Natural killer cell (primary cell): ENCODE measurements around the gene NTMT1. TPM values are rescaled to one million over a fixed set of nuclear protein-coding genes. Genes with fewer than 3 reads are reported as not detected.
A peak's percentile ranks its signal among the peaks of the same experiment; 100 is the strongest.

Experiments used
- ATAC-seq, 3 donors: fragments of 150-1000 bp in 2 of 3; fragments of 200-7000 bp in 1 of 3; cut with Tn5 transposase; 1 replicate in 1 of 3; 2 replicates in 2 of 3; pipeline ENCODE4 v1.10.0; 2021; ENCODE audit warnings: mild to moderate bottlenecking in 2 of 3, moderate library complexity in 2 of 3
- DNase-seq, 2 donors: peaks; one replicate each; pipeline versions ENCODE4 v3.0.0 to v3.0.0-alpha.2; 2013 to 2021; ENCODE audit warnings: mixed read lengths in 1 of 2
- H3K27ac ChIP-seq: one replicate; pipeline ENCODE4 v1.5.1; 2013; ENCODE audit warnings: mild to moderate bottlenecking, low read length
- H3K27me3 ChIP-seq: one replicate; pipeline ENCODE4 v1.6.1; 2013; ENCODE audit warnings: low read length; ENCODE audit not compliant: control insufficient read depth, insufficient read depth
- H3K36me3 ChIP-seq: one replicate; pipeline ENCODE4 v1.6.1; 2013; ENCODE audit warnings: low read length; ENCODE audit not compliant: control insufficient read depth, insufficient read depth
- H3K4me1 ChIP-seq: one replicate; pipeline ENCODE4 v1.6.1; 2013; ENCODE audit warnings: low read length; ENCODE audit not compliant: control insufficient read depth, insufficient read depth
- H3K4me3 ChIP-seq: one replicate; pipeline ENCODE4 v1.5.1; 2013; ENCODE audit warnings: low read length
- H3K9me3 ChIP-seq: one replicate; pipeline ENCODE4 v1.6.1; 2013; ENCODE audit warnings: low read length; ENCODE audit not compliant: control insufficient read depth, insufficient read depth
- H3K27ac Mint-ChIP-seq, 2 donors: one replicate each; pipeline ENCODE4 v1.8.0; 2022; ENCODE audit warnings: mild to moderate bottlenecking in 2 of 2, mixed read lengths in 2 of 2, moderate library complexity in 1 of 2
- H3K27me3 Mint-ChIP-seq, 2 donors: one replicate each; pipeline ENCODE4 v1.8.0; 2022; ENCODE audit warnings: low read depth in 2 of 2, mixed read lengths in 2 of 2
- H3K36me3 Mint-ChIP-seq: one replicate; pipeline ENCODE4 v1.8.0; 2022; ENCODE audit warnings: mixed read lengths
- H3K4me1 Mint-ChIP-seq, 2 donors: one replicate each; pipeline ENCODE4 v1.8.0; 2022; ENCODE audit warnings: mixed read lengths in 2 of 2
- H3K4me3 Mint-ChIP-seq: one replicate; pipeline ENCODE4 v1.8.0; 2022; ENCODE audit warnings: mild to moderate bottlenecking, moderate library complexity, mixed read lengths
- H3K9me3 Mint-ChIP-seq, 2 donors: one replicate each; pipeline ENCODE4 v1.8.0; 2022; ENCODE audit warnings: mixed read lengths in 2 of 2
- WGBS: methylation state at CpG from one replicate; pipeline ENCODE4 v1.1.7; 2013; ENCODE audit warnings: missing lambda C conversion rate; ENCODE audit not compliant: insufficient coverage; 5-methylcytosine and 5-hydroxymethylcytosine counted together
- intact Hi-C: fragments of 100-400 bp; cut with micrococcal nuclease; formaldehyde crosslinking; loops from one replicate; pipeline ENCODE4 v1.14.2; 2022
- total RNA-seq, 4 donors: library from RNA; stranded (reverse); fragments of 120-200 nt in 1 of 4; gene quantifications; one replicate each; pipeline versions ENCODE4 v1.2.3 to v1.2.4, GENCODE V29; 2013 to 2022
- TF ChIP-seq, protein P1 (sequence below): fragments of 200-600 bp; IDR thresholded peaks from one replicate; pipeline ENCODE4 v1.8.0; 2022; ENCODE audit warnings: antibody characterized with exemption

The NTMT1 gene, protein sequence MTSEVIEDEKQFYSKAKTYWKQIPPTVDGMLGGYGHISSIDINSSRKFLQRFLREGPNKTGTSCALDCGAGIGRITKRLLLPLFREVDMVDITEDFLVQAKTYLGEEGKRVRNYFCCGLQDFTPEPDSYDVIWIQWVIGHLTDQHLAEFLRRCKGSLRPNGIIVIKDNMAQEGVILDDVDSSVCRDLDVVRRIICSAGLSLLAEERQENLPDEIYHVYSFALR
- total RNA-seq, result 10 to 100 TPM; 17.1 to 23.5 (median 17.1) TPM
- total RNA-seq (2013), result 13.9 TPM

DNA sequence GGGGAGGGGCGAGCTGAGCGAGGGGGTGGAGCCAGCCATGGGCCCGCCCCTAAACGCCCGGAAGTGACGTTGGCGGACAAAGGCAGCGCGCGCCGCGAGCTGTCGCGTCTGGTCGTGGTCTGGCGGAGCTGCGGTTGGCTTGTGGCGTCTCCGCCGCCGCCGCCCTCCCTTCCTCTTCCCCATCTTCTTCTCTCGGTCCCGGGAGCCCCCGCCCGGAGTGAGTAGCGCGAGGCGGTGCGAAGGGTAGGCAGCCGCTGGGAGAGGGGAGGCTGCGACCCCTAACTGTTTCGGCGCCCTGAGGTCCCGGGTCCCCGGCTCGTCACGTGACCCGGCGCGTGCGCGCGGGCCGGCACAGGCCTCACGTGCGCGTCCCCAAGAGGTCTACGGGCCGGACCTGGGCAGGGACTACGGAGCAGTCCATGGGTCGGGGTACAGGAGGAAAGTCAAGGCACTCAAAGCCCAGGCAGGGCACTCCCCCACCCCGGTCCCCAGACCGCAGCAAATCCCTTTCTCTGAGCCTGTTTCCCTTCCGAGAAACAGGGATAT is at the start of gene NTMT1:
Gene NTMT1 (plus strand): TSS at position 85 of the 546 bp plus-strand sequence. CDS start 6,541 bp downstream, outside the sequence.
- Mint-ChIP-seq H3K4me1 (peaks cover 42 to 48% of the 10 kb centered on the region in 2 donors), H3K4me3 (peak within 1 kb of the TSS; percentile 84), H3K9me3 (no peaks in the 10 kb centered on the region), H3K36me3 (no peaks in the 10 kb centered on the region), H3K27me3 (peaks cover 4 to 8% of the 10 kb centered on the region in 2 donors), H3K27ac (peak within 1 kb of the TSS; percentile 93)
- DNase-seq (peak; percentile 92 to 94), ATAC-seq (peak; percentile 86 to 92 (median 89))
- Histone ChIP-seq H3K9me3 (no peaks in the 10 kb centered on the region), H3K4me1 (peaks cover 49% of the 10 kb centered on the region), H3K36me3 (no peaks in the 10 kb centered on the region), H3K4me3 (peak within 1 kb of the TSS; percentile 90), H3K27ac (peak within 1 kb of the TSS; percentile 91), H3K27me3 (peaks cover 8% of the 10 kb centered on the region)
- WGBS, result 0% methylated on average over 53 of the region's 55 CpGs
- TF ChIP-seq, protein P1, sequence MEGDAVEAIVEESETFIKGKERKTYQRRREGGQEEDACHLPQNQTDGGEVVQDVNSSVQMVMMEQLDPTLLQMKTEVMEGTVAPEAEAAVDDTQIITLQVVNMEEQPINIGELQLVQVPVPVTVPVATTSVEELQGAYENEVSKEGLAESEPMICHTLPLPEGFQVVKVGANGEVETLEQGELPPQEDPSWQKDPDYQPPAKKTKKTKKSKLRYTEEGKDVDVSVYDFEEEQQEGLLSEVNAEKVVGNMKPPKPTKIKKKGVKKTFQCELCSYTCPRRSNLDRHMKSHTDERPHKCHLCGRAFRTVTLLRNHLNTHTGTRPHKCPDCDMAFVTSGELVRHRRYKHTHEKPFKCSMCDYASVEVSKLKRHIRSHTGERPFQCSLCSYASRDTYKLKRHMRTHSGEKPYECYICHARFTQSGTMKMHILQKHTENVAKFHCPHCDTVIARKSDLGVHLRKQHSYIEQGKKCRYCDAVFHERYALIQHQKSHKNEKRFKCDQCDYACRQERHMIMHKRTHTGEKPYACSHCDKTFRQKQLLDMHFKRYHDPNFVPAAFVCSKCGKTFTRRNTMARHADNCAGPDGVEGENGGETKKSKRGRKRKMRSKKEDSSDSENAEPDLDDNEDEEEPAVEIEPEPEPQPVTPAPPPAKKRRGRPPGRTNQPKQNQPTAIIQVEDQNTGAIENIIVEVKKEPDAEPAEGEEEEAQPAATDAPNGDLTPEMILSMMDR, result no peak
- intact Hi-C loops, result loop anchor here (1.0 kb wide), 2 partner anchors 16 to 487 kb away; partner anchors contain the start of gene ASB6

DNA sequence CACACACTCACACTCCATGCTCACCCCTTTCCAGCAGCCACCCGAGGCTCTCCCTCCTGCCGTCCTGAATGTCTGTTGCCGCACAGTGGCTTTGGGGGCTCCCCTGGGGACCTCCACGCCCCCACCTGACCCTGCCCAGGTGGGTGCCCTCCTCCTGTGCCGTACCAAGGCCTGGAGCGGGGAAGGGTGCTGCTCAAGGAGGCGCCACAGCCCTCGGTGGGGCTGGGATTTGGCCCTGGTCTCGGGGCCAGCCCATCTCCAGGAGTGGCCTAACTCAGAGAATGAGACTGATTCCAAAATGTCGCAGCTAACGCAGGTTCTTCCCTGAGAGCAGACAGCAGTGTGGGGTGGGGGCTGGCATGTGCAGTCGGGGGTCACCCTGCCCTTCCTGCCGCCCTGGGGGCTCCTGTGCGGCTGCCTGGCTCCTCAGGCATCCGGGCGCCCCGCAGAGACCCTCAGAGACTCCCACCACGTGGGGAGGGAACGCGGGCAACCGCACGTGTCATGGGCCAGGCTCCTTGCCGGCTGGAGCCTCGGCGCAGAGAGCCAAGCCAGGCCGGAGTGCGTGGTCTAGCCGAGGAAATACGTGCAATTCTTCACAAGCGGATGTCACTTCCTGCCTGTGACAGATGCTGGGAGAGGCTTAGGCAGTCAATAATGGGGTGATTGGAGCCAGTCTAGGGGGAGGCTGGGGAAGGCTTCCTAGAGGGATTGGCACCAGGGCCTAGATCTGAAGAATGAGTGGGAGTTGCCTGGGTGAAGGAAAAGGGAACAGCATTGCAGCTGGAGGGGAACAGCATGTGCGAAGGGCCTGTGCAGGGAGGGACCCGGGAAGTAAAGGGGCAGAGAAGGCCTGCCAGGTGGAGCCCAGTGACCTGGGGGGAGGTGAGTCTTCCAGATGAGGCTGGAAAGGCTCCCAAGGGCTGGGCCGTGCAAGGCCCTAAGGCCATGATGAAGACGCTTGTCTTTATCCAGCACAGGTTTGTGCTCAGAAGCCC is 49.1 kb upstream of the NTMT1 start:
- Mint-ChIP-seq H3K9me3 (peaks cover 0 to 2% of the 10 kb centered on the region in 2 donors), H3K36me3 (no peaks in the 10 kb centered on the region), H3K27me3 (peaks cover 0 to 5% of the 10 kb centered on the region in 2 donors), H3K4me3 (no peak overlapping the region), H3K4me1 (peaks cover 0 to 4% of the 10 kb centered on the region in 2 donors), H3K27ac (no peak overlapping the region)
- no peak overlapping the region for H3K4me3 ChIP-seq
- 73% methylated on average over 34 of the region's 34 CpGs for WGBS
- H3K4me1 ChIP-seq, result peaks cover 16% of the 10 kb centered on the region
- no peak for ATAC-seq
- intact Hi-C loops, result no loop called here
- no peak overlapping the region for H3K27ac ChIP-seq
- no peaks in the 10 kb centered on the region for H3K9me3 ChIP-seq
- DNase-seq, result no peak
- TF ChIP-seq, protein P1, result no peak
- H3K27me3 ChIP-seq, result no peaks in the 10 kb centered on the region
- H3K36me3 ChIP-seq, result no peaks in the 10 kb centered on the region

DNA sequence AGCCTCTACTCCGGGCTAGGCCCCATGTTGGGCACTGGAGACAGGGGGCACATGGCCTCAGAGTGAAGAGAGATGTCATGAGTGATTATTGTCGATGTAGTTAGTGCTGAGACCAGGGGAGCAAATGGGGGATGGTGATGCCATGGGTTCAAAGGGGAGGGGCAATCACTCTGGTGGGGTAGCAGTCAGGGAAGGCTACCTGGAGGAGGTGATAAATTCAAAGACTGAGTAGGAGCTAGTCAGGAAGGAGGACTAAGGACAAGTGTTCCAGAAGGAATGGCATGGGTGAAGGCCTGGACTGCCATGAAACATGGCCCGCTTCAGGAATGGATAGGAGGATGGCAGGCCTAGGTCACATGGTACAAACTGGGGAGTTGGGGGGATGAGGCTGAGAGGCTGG is 46.7 kb upstream of the NTMT1 start:
- H3K36me3 ChIP-seq, result no peaks in the 10 kb centered on the region
- no peak overlapping the region for H3K27ac Mint-ChIP-seq
- no peak overlapping the region for H3K27ac ChIP-seq
- intact Hi-C loops, result no loop called here
- no peaks in the 10 kb centered on the region for H3K36me3 Mint-ChIP-seq
- no peak overlapping the region for H3K4me3 ChIP-seq
- peaks cover 0 to 5% of the 10 kb centered on the region in 2 donors for H3K27me3 Mint-ChIP-seq
- TF ChIP-seq, protein P1, result no peak
- peaks cover 4 to 8% of the 10 kb centered on the region in 2 donors for H3K4me1 Mint-ChIP-seq
- 92% methylated on average over 3 of the region's 3 CpGs for WGBS
- peaks cover 30% of the 10 kb centered on the region for H3K4me1 ChIP-seq
- no peak overlapping the region for H3K4me3 Mint-ChIP-seq
- DNase-seq (no peak), ATAC-seq (no peak)
- H3K9me3 ChIP-seq, result no peaks in the 10 kb centered on the region
- H3K27me3 ChIP-seq, result no peaks in the 10 kb centered on the region
- H3K9me3 Mint-ChIP-seq, result peaks cover 0 to 2% of the 10 kb centered on the region in 2 donors
